NCI-H510A treated with DMSO at 0.1 percent for 48 hours (cell line): ENCODE data around the gene ETV2.
"Not testable (repeated sequence)": the region's sequence is repeated elsewhere in the genome, so short reads cannot be mapped to it uniquely, and the experiment has no call there.

ENCODE experiments used
- DNase-seq: peaks from one replicate; lab custom pipeline; 2025; lab: John Stamatoyannopoulos, UW

The ETV2 gene

GRCh38 chr19:35641515-35642151 is at the start of gene ETV2:
ETV2 (plus strand) TSS chr19:35641745; CDS start chr19:35642461, 716 bp downstream.
- no peak for DNase-seq

- no peak for DNase-seq
Observed at GRCh38 chr19:35592226-35592625, 49.3 kb upstream of the ETV2 start.

GRCh38 chr19:35595026-35595425 is 46.5 kb upstream of the ETV2 start:
- DNase-seq: not testable (repeated sequence)

- DNase-seq: no peak
Observed at GRCh38 chr19:35595928-35596327, 45.6 kb upstream of the ETV2 start.

GRCh38 chr19:35596366-35596999 is 45.1 kb upstream of the ETV2 start:
- no peak for DNase-seq

GRCh38 chr19:35601971-35602370 is 39.6 kb upstream of the ETV2 start:
- no peak for DNase-seq

- DNase-seq: not testable (repeated sequence)
Observed at GRCh38 chr19:35604436-35604835, 37.1 kb upstream of the ETV2 start.

GRCh38 chr19:35607170-35607569 is 34.4 kb upstream of the ETV2 start:
- DNase-seq: not testable (repeated sequence)

- no peak for DNase-seq
Observed at GRCh38 chr19:35607661-35608060, 33.9 kb upstream of the ETV2 start.

- no peak for DNase-seq
Observed at GRCh38 chr19:35608251-35608650, 33.3 kb upstream of the ETV2 start.

GRCh38 chr19:35609851-35610353 is 31.6 kb upstream of the ETV2 start:
- no peak for DNase-seq

GRCh38 chr19:35612224-35612558 is 29.4 kb upstream of the ETV2 start:
- no peak for DNase-seq

GRCh38 chr19:35612559-35613321 is 28.8 kb upstream of the ETV2 start, which contains the start of gene HAUS5:
HAUS5 (plus strand) TSS chr19:35612735; CDS start chr19:35612795, 60 bp downstream.
- DNase-seq: peak; percentile 94

- no peak for DNase-seq
Observed at GRCh38 chr19:35613574-35613973, 28.0 kb upstream of the ETV2 start.

GRCh38 chr19:35615036-35615435 is 26.5 kb upstream of the ETV2 start:
- DNase-seq: no peak

- DNase-seq: no peak
Observed at GRCh38 chr19:35618857-35619256, 22.7 kb upstream of the ETV2 start.

GRCh38 chr19:35619290-35619923 is 22.1 kb upstream of the ETV2 start:
- DNase-seq: no peak

- no peak for DNase-seq
Observed at GRCh38 chr19:35620001-35620400, 21.5 kb upstream of the ETV2 start.

GRCh38 chr19:35621708-35622107 is 19.8 kb upstream of the ETV2 start:
- no peak for DNase-seq

- no peak for DNase-seq
Observed at GRCh38 chr19:35622750-35623149, 18.8 kb upstream of the ETV2 start.

GRCh38 chr19:35623327-35624010 is 18.1 kb upstream of the ETV2 start:
- no peak for DNase-seq

- no peak for DNase-seq
Observed at GRCh38 chr19:35628264-35628564, 13.3 kb upstream of the ETV2 start.
